Activated T-helper 1 cell treated with anti-CD3 and anti-CD28 coated beads, Interleukin-12 subunit alpha, Interleukin-12 subunit beta, Interleukin-2, Interleukin-4 antibody, amounts not matched to agents 30 ng/mL and 10 ng/mL and 1 ng/mL, durations not matched to agents 14 hours and 24 hours and 36 hours (primary cell): ENCODE results near the gene IFNG-AS1. TPM values are rescaled to one million over a fixed set of nuclear protein-coding genes. Genes with fewer than 3 reads are reported as not detected.

Experiments used
- DNase-seq: peaks from one replicate; pipeline ENCODE4 v3.0.0; 2021; ENCODE audit warnings: low spot score
- H3K27ac Mint-ChIP-seq: one replicate; pipeline ENCODE4 v1.8.0; 2021; ENCODE audit warnings: mild to moderate bottlenecking, mixed read lengths
- H3K27me3 Mint-ChIP-seq: one replicate; pipeline ENCODE4 v1.8.0; 2022; ENCODE audit warnings: mild to moderate bottlenecking, moderate library complexity, mixed read lengths; ENCODE audit not compliant: insufficient read depth
- H3K36me3 Mint-ChIP-seq: one replicate; pipeline ENCODE4 v1.8.0; 2021; ENCODE audit warnings: low read depth, mixed read lengths
- H3K4me1 Mint-ChIP-seq: one replicate; pipeline ENCODE4 v1.8.0; 2021; ENCODE audit warnings: low read depth, mixed read lengths
- H3K4me3 Mint-ChIP-seq: one replicate; pipeline ENCODE4 v1.8.0; 2021; ENCODE audit warnings: mild to moderate bottlenecking, moderate library complexity, mixed read lengths
- H3K9me3 Mint-ChIP-seq: one replicate; pipeline ENCODE4 v1.8.0; 2021; ENCODE audit warnings: mixed read lengths
- intact Hi-C: fragments of 100-400 bp; cut with micrococcal nuclease; formaldehyde crosslinking; loops from one replicate; pipeline ENCODE4 v1.15.1; 2024
- total RNA-seq: library from RNA; stranded (reverse); gene quantifications from 2 replicates; pipeline ENCODE4 v1.2.3, GENCODE V29; 2022

IFNG-AS1 gene
- total RNA-seq, 1 donor from 2014 or later, result 0.41 TPM

DNA sequence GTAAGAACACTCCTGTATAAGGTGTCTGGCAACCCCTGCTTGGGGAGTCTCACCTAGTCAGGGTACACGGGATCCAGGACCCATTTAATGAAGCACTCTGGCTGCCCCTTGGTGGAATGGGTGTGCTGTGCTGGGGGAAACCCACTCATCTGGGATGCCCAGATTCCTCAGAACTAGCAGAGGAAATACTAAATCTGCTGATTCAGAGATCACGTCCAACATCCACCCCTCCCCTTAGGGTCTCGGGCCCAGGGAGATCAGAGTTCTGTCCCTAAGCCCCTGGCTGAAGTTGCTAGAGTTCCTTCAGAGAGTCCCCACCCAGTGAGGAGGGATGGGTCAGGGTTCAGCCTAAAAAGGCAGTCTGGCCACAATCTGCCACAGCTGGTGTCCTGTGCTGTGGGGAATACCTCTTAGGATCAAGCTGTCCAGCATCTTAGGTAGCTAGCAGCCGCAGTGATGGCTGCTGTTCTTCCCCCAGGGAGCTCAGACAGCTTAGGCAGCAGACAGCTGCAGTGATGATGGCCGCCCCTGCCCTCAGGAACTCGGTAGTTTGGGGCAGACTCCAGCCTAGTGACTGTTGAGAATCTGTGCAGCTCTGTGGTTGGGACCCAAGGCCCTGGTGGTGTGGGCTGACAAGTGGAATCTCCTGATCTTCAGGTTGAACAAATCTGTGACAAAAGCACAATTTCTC is 74.8 kb downstream of the IFNG-AS1 start:
- DNase-seq, result no peak
- H3K27me3 Mint-ChIP-seq, result no peaks in the 10 kb centered on the region
- peaks cover 83% of the 10 kb centered on the region for H3K9me3 Mint-ChIP-seq
- no peak overlapping the region for H3K4me3 Mint-ChIP-seq
- H3K4me1 Mint-ChIP-seq, result peaks cover 19% of the 10 kb centered on the region
- intact Hi-C loops, result loop anchor here (2.0 kb wide), 1 partner anchor 21 kb away; no protein-coding TSS in a partner anchor
- H3K27ac Mint-ChIP-seq, result no peak overlapping the region
- H3K36me3 Mint-ChIP-seq, result peaks cover 47% of the 10 kb centered on the region

DNA sequence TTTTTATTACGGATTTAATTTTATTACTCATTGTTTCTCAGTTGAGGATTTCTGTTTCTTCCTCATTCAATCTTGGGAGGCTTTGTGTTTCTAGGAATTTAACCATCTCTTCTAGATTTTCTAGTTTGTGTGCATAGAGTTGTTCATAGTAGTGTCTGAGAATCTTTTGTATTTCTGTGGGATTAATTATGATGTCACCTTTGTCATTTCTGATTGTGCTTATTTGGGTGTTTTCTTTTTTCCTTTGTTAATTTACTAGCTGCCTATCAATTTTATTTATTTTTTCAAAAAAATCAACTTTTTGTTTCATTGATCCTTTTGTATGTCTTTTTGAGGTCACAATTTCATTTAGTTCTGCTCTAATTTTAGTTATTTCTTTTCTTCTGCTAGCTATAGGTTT is 75.9 kb downstream of the IFNG-AS1 start:
- no peak overlapping the region for H3K27ac Mint-ChIP-seq
- H3K9me3 Mint-ChIP-seq, result peaks cover 80% of the 10 kb centered on the region
- DNase-seq, result no peak
- no peak overlapping the region for H3K4me3 Mint-ChIP-seq
- H3K4me1 Mint-ChIP-seq, result peaks cover 27% of the 10 kb centered on the region
- peaks cover 51% of the 10 kb centered on the region for H3K36me3 Mint-ChIP-seq
- intact Hi-C loops, result loop anchor here (2.0 kb wide), 1 partner anchor 22 kb away; no protein-coding TSS in a partner anchor
- no peaks in the 10 kb centered on the region for H3K27me3 Mint-ChIP-seq

DNA sequence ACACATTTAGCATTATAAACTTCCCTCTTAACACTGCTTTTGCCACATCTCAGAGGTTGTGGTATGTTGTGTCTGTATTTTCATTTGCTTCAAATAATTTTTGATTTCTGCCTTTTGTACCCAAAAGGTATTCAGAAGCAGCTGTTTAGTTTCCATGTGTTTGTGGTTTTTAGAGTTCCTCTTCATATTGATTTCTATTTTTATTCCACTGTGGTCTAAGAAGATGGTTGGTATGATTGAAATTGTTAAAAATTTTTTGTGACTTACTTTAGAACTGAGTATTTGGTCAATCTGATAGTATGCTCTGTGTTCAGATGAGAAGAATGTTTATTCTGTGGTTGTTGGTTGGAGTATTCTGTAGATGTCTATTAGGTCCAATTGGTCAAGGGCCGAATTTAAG is 76.4 kb downstream of the IFNG-AS1 start:
- H3K36me3 Mint-ChIP-seq, result peaks cover 56% of the 10 kb centered on the region
- DNase-seq, result no peak
- peaks cover 77% of the 10 kb centered on the region for H3K9me3 Mint-ChIP-seq
- no peaks in the 10 kb centered on the region for H3K27me3 Mint-ChIP-seq
- intact Hi-C loops, result loop anchor here (2.0 kb wide), 1 partner anchor 23 kb away; no protein-coding TSS in a partner anchor
- no peak overlapping the region for H3K4me3 Mint-ChIP-seq
- peak overlapping the region; percentile 36 for H3K27ac Mint-ChIP-seq
- peaks cover 32% of the 10 kb centered on the region for H3K4me1 Mint-ChIP-seq

DNA sequence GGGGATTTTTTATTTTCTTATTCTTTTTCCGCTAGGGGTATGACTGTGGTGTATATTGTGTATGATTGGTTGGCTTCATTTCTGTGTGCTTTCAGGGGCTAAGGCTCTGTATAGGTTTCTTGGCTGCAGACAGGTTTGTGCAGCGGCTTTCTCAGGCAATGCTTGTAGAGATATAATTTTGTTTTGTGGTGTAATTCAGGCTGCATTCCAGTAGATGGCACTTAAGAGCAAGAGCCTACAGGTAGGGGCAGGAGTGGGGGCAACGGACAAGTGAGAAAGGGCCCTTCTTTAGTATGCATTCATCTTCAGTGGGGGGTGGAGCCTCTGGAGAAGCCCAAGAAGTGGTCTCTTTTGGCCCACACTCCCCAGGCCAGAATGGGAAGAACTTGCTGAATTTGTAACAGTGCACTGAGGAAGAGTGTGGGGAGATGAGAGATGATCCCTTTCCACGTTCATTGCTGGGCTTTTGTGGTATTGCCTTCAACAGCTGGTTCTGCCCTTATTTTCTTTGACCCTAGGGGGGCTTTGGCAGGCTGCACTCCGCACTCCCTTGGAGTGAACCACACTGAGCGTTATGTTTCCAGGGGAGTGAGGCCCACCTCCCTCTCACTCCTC is 78.6 kb downstream of the IFNG-AS1 start:
- Mint-ChIP-seq H3K27ac (no peak overlapping the region), H3K9me3 (peaks cover 57% of the 10 kb centered on the region), H3K4me3 (no peak overlapping the region), H3K27me3 (no peaks in the 10 kb centered on the region), H3K4me1 (peaks cover 40% of the 10 kb centered on the region), H3K36me3 (peaks cover 43% of the 10 kb centered on the region)
- intact Hi-C loops, result no loop called here
- DNase-seq, result no peak

DNA sequence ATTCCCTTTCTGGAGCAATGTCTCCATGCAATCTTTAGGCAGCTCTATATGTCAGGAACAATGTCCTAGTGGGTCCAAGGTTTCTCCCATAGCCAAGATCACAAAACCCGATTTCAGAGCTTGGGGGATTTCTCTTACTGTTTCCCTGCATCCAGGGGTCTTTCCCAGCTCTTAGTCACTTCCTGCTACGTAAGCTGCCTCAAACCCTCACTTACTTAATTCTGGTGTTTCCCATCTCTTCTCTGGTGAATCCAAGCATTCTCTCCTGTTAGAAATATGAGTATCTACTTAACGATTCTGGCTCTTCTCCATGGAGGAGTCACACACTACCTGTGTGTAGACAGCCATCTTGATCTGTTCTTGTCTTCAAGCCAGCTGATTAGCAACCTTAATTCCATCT is 80.0 kb downstream of the IFNG-AS1 start:
- Mint-ChIP-seq H3K4me1 (peaks cover 41% of the 10 kb centered on the region), H3K36me3 (peaks cover 40% of the 10 kb centered on the region), H3K27ac (no peak overlapping the region), H3K27me3 (no peaks in the 10 kb centered on the region), H3K4me3 (no peak overlapping the region), H3K9me3 (peaks cover 54% of the 10 kb centered on the region)
- intact Hi-C loops, result no loop called here
- DNase-seq, result no peak

Other genes starting within 250 kb of the IFNG-AS1 start
- gene IFNG, start 170.3 kb downstream of the IFNG-AS1 start, total RNA-seq, result 2,121 and 2,175 TPM in 2 replicates
- gene IL26, start 236.4 kb downstream of the IFNG-AS1 start, total RNA-seq, result 6.9 and 8.1 TPM in 2 replicates